ENCODE data around the gene KIF26B.

DNA sequence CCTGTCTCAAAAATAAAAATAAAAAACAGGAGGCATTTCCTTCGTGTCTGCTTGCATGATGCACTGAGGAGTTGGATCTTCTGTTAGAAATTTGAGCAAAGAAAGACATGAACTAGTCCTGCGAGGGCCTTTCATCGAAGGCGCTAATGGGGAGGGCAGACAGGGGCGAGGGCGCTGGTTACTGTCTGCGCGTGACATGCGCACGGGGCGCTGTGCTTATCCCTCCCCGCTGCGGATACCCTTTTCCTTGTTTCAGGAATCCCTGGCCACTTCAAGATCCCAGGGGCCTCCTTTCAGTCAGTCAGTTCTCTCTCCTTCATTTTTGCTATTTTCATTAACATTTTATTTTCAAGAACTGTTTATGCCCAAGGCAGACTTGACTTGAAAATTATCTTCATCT is 545.8 kb downstream of the KIF26B start:
- TF ChIP-seq, protein P1, sequence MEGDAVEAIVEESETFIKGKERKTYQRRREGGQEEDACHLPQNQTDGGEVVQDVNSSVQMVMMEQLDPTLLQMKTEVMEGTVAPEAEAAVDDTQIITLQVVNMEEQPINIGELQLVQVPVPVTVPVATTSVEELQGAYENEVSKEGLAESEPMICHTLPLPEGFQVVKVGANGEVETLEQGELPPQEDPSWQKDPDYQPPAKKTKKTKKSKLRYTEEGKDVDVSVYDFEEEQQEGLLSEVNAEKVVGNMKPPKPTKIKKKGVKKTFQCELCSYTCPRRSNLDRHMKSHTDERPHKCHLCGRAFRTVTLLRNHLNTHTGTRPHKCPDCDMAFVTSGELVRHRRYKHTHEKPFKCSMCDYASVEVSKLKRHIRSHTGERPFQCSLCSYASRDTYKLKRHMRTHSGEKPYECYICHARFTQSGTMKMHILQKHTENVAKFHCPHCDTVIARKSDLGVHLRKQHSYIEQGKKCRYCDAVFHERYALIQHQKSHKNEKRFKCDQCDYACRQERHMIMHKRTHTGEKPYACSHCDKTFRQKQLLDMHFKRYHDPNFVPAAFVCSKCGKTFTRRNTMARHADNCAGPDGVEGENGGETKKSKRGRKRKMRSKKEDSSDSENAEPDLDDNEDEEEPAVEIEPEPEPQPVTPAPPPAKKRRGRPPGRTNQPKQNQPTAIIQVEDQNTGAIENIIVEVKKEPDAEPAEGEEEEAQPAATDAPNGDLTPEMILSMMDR (optimal IDR thresholded peaks at IDR 0.05 in 1 of 3, IDR thresholded peaks at IDR 0.05 in 1 of 3, conservative IDR thresholded peaks at IDR 0.05 in 1 of 3; ENCODE audit: extremely low read depth in 1 of 3, insufficient read depth in 2 of 3, low read length in 3 of 3), result no peak
- TF ChIP-seq EZH2 (IDR thresholded peaks at IDR 0.05; ENCODE audit: low read length), result no peak
